ENCODE data around the gene LEUTX. TPM values are rescaled to one million over a fixed set of nuclear protein-coding genes. Genes with fewer than 3 reads are reported as not detected.

LEUTX gene
- total RNA-seq, 2 experiments from 2014 or later: not detected

DNA sequence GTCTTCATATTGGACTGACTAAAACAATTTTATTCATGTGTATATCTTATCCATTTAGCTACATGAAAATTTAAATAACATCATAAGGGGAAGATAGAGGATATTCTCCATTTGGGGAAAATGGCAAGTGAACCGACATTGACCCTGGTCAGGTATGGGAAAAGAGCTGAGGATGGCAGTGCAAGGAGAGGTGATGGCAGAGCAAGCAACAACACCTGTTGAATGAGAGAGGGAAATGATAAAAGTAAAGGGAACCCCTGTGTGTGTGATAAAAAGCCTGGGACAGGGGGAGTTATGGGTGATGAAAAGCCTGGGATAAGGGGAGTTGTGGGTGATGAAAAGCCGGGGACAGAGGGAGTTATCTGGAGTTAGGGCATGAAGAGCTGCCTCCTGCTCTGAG, 44.8 kb upstream of the LEUTX start:
- Mint-ChIP-seq H3K4me3 (no peak overlapping the region), H3K27ac (no peak overlapping the region), H3K9me3 (no peaks in the 10 kb centered on the region), H3K27me3 (peaks cover 17% of the 10 kb centered on the region), H3K4me1 (ENCODE audit: low read depth) (no peaks in the 10 kb centered on the region), H3K36me3 (ENCODE audit: low read depth) (no peaks in the 10 kb centered on the region)
- DNase-seq (no peak), ATAC-seq (ENCODE audit: poor library complexity) (no peak)
- H3K4me1 ChIP-seq (ENCODE audit: insufficient read depth, low read length): peaks cover 7% of the 10 kb centered on the region
- intact Hi-C loops (cut with DNase I, micrococcal nuclease): no loop called here
- ChIA-PET POLR2A (no interaction called here), CTCF (interaction anchor here (1.0 kb wide), 1 partner anchor 15 kb away, joined by 3 read pairs; no protein-coding TSS in a partner anchor)
- no peaks in the 10 kb centered on the region for H3K9me3 ChIP-seq (ENCODE audit: control insufficient read depth in 1 of 2, insufficient read depth in 1 of 2, low read length in 2 of 2)
- H3K27ac ChIP-seq (ENCODE audit: low read depth in 1 of 2, low read length in 2 of 2): no peak overlapping the region
- peaks cover 0 to 4% of the 10 kb centered on the region in 2 experiments for H3K27me3 ChIP-seq (ENCODE audit: control insufficient read depth in 1 of 2, insufficient read depth in 2 of 2, low read length in 2 of 2)
- no peak overlapping the region for H3K4me3 ChIP-seq (ENCODE audit: low read length)
- no peak for TF ChIP-seq CTCF (IDR thresholded peaks at IDR 0.05)
- no peaks in the 10 kb centered on the region for H3K36me3 ChIP-seq (ENCODE audit: insufficient read depth, low read length)

DNA sequence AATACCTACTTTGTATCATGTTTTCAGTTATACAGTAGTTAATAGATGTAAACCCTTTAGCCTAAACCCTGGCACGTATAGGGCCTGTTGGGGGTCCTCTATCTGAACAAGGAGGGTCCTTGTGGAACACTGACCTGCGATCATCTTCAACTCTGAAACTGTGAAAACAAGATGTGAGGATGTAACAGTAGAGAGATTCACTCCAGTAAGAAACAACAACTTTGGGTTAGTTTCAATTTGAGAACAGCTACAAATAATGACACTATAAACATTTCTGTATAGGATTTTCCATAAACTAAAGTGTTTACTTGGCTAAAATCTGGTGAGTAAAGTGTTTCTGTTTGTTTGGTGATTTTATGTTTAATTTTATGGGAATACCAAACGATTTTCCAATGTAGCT, 43.0 kb upstream of the LEUTX start:
- ATAC-seq (ENCODE audit: poor library complexity) (no peak), DNase-seq (no peak)
- H3K9me3 ChIP-seq (ENCODE audit: control insufficient read depth in 1 of 2, insufficient read depth in 1 of 2, low read length in 2 of 2): no peaks in the 10 kb centered on the region
- H3K36me3 ChIP-seq (ENCODE audit: insufficient read depth, low read length): no peaks in the 10 kb centered on the region
- POLR2A ChIA-PET: no interaction called here
- no peak overlapping the region for H3K27ac ChIP-seq (ENCODE audit: low read depth in 1 of 2, low read length in 2 of 2)
- no peak overlapping the region for H3K27ac Mint-ChIP-seq
- no peak for TF ChIP-seq CTCF (IDR thresholded peaks at IDR 0.05)
- peaks cover 6% of the 10 kb centered on the region for H3K4me1 Mint-ChIP-seq (ENCODE audit: low read depth)
- H3K36me3 Mint-ChIP-seq (ENCODE audit: low read depth): no peaks in the 10 kb centered on the region
- no peaks in the 10 kb centered on the region for H3K9me3 Mint-ChIP-seq
- CTCF ChIA-PET: interaction anchor here (0.6 to 1.0 kb wide), 2 partner anchors 184 to 455 kb away, joined by 3 read pairs; no protein-coding TSS in a partner anchor
- H3K4me3 ChIP-seq (ENCODE audit: low read length): no peak overlapping the region
- H3K27me3 Mint-ChIP-seq: peaks cover 17% of the 10 kb centered on the region
- peaks cover 10% of the 10 kb centered on the region for H3K4me1 ChIP-seq (ENCODE audit: insufficient read depth, low read length)
- peaks cover 0 to 4% of the 10 kb centered on the region in 2 experiments for H3K27me3 ChIP-seq (ENCODE audit: control insufficient read depth in 1 of 2, insufficient read depth in 2 of 2, low read length in 2 of 2)
- intact Hi-C loops (cut with DNase I, micrococcal nuclease): no loop called here
- H3K4me3 Mint-ChIP-seq: no peak overlapping the region

DNA sequence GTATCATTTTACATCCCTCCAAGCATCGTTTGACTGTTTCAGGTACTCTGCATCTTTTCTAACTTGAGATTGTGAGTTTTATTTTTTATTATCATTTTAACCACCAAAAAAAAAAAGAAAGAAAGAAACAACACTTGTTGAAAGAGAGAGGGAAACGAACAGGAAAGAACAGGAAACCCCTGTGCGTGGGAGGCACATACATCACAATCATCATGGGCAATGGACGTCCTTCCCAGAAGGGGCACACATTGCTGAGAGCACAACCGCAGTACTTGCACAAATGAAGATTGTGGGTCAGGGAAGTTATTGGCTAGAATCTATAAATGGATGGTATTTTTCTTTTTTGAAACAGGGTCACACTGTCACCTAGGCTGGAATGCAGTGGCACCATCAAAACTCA, 42.6 kb upstream of the LEUTX start:
- Histone ChIP-seq H3K27me3 (ENCODE audit: control insufficient read depth in 1 of 2, insufficient read depth in 2 of 2, low read length in 2 of 2) (peaks cover 0 to 4% of the 10 kb centered on the region in 2 experiments), H3K27ac (ENCODE audit: low read depth in 1 of 2, low read length in 2 of 2) (no peak overlapping the region), H3K4me1 (ENCODE audit: insufficient read depth, low read length) (peaks cover 10% of the 10 kb centered on the region), H3K36me3 (ENCODE audit: insufficient read depth, low read length) (no peaks in the 10 kb centered on the region), H3K4me3 (ENCODE audit: low read length) (no peak overlapping the region), H3K9me3 (ENCODE audit: control insufficient read depth in 1 of 2, insufficient read depth in 1 of 2, low read length in 2 of 2) (no peaks in the 10 kb centered on the region)
- Mint-ChIP-seq H3K36me3 (ENCODE audit: low read depth) (no peaks in the 10 kb centered on the region), H3K27ac (no peak overlapping the region), H3K4me1 (ENCODE audit: low read depth) (peaks cover 6% of the 10 kb centered on the region), H3K27me3 (peaks cover 15% of the 10 kb centered on the region), H3K9me3 (no peaks in the 10 kb centered on the region), H3K4me3 (no peak overlapping the region)
- intact Hi-C loops (cut with DNase I, micrococcal nuclease): no loop called here
- ChIA-PET POLR2A (no interaction called here), CTCF (interaction anchor here (1.0 kb wide), 1 partner anchor 184 kb away, joined by 3 read pairs; no protein-coding TSS in a partner anchor)
- no peak for TF ChIP-seq CTCF (IDR thresholded peaks at IDR 0.05)
- DNase-seq (no peak), ATAC-seq (ENCODE audit: poor library complexity) (no peak)

Measured in CD4-positive, alpha-beta T cell (primary cell).